Medulla oblongata (tissue), 1 donor: Measurements from ENCODE around the gene CACNA1C.

Experiments used
- DNase-seq: peaks from one replicate; pipeline ENCODE4 v3.0.0-alpha.2; 2015; ENCODE audit errors: extremely low spot score

CACNA1C gene

DNA sequence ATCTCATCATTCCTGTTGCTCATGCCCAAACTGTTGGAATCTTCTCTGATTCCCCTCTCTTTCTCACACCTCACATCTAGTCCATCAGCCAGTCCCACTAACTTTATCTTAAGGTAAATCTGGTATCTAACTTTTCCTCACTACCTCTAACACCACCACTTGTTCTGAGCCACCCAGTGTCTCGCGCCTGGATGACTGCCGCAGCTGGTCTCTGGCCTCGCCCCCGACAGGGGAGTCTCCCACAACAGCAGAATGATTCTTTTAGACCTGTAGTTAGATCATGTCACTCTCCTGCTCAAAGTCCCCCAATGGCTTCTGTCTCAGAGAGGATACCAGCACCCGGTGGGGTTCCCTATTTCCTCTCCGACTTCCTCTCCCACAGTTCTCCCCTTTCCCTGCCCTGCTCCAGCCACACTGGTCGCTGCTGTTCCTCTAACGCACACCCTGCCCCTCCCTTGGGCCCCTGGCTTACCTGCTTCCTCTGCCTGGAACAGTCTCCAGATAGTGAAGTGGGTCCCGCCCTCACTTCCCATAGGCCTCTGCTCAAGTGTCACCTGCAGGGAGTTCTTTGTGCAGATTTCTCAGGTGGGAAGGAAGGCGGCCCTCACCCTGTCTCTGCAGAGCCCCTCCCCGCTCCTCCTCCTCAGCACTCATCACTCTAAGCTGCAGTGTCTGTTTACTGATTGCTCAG is 403.5 kb downstream of the CACNA1C start:
- no peak for DNase-seq

DNA sequence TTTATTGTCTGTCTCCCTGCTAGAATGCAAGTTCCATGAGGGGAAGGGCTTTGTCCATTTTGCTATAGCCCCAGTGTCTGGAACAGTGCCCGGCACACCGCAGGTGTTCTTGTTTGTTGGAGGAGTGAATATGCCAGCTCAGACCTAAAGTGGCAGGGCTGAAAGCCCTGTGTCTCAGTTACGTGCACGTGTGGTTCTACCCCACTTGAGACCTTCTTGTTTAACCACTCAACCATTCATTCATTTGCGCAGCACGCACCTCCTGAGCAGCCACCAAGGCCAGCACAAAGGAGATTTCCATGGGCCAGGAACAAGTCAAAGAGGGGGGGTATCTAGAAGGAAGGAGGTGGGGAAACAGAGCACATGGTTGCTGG is 404.0 kb downstream of the CACNA1C start:
- DNase-seq, result no peak

DNA sequence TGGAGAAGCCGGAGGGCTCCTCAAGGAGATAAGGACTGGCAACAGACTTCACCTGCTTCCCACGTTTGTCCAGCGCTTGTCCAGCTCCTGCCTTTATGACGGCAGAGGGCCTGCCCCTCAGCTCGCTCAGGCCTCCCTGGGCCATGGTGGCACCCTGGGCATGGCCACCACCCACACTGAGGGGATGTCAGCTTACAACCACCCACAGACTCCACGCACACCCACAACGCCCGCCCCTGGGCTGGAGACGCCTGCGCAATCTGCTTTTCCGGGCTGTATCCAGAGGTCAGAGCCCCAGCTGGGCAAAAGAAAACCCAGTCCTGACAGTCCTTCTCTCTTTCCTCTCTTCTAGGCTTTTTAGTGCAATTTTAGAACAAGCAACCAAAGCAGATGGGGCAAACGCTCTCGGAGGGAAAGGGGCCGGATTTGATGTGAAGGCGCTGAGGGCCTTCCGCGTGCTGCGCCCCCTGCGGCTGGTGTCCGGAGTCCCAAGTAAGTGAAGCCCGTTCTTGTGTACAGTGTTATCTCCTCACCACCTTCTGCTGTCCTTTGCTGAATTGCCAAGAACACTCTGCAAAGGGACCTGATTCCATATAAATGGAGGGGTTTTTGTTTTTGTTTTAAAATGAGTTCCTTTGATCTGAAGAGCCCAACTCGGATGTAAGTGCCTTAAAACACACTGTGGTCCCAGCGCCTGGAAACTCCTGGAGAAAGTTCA is 404.6 kb downstream of the CACNA1C start:
- no peak for DNase-seq

DNA sequence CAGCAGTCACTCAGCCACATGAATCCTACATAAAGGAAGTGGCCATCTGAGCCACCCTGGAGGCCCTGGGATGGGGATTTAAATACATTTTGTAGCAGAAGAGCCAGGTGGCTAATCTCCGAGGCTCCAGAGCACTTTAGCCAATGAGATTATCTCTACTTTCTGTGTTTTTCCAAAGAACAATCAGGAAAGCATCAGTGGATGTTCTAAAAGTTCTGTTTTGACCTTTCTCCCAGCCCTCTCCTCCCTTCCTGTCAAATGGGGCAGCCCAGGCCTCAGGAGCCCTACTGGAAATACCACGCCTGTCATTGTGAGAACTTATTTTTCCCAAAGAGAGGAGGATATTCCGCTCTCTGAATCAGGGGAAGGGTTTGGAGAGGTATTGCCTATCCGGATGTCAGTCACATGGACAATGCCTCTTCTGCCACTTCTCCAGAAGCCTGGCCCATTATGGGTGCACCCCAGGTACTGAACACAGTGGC is 405.2 kb downstream of the CACNA1C start:
- DNase-seq, result no peak

DNA sequence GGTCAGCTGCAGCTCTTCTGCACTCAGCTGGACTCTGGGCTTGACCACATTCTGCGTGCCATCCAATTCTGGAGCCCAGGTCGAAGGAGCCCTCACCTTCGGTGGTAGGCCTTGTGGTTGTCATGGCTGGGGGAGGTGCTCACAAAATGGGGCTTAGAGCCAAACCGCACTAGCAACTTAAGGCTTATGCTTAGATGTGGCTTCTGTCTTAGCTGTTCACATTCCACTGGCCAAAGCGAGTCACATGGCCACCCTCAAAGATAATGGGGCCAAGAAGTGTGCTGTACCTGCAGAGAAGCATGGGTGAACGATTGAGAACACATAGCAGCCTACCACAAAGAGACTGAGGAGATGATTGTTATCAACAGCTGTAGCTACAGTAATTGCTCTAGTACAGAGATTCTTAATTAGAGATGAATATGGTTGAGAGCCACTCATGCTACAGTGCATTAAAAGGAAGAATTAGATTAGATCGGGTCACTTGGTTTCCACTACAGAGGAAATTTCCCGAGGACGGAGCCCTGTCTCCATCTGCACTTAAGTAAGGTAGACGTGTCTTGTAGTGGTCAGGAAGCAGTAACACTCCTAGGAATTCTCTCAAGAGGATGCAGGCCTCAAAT is 407.4 kb downstream of the CACNA1C start:
- no peak for DNase-seq

DNA sequence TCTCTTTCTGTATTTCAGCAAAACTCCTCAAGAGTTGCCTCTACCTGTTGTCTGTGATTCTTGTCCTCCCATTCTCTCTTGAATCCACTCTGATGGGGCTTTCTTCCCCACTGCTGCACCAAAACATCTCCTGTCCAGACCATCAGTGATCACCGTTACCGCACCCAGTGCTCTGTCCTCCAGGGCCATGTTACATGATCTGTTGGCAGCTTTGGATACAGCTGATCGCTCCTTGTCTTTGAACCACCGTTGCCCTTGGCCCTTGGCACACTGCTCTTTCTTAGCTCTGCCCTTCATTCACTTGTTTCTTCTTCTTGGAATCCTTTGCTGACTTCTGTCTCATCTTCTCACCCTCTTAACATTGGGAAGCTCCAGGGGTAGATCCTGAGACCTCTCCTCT is 408.3 kb downstream of the CACNA1C start:
- DNase-seq, result no peak

DNA sequence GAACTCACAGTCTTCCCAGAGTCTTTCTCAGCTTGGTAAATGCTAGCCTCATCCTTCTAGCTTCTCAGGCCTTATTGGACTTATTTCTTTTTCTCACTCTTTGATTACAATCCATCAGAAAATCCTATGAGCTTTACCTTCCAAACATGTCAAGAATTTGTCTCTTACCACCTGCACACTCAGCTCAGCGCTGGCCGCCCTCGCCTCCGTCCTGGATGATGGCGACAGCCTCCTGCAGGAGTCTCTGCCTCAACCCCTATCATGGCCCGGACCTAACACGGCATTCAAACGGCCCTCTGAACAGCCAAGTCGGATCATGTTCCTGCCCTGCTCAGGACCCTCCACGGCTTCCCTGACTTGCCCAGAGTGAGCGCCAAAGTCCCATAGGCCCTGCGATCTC is 408.9 kb downstream of the CACNA1C start:
- no peak for DNase-seq

DNA sequence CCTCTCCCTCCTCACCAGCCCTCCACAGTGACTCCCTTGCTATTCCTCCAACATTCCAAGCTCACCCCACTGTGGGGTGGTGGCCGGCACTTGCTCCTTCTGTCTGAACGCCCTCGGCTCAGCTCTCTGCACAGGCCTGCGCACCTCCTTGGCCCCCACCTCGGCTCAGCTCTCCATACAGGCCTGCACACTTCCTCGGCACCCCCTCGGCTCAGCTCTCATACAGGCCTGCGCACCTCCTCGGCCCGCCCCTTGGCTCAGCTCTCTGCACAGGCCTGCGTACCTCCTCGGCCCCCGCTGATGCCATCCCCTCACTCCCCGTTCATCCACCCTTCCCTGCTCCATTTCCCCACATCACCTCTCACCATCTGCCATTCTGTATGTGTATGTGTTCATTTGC is 409.3 kb downstream of the CACNA1C start:
- no peak for DNase-seq

DNA sequence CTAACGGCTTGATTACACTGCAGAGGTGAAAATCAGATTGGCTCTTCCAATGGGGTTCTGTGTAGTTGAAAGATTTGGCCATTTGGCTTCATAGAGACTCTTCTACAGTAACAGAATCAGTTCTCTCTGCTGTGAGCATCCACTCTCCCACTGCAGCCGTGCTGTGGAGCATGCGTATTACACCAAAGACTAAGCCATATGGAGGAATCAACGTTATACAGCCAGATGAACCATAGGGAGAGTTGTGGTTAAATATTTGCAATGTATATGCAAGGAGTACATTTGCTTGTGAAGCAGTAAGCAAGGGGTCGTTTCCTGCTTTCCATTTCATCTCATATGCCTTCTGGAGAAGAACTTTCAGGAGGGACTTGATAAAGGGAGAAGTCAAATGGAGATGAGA is 410.9 kb downstream of the CACNA1C start:
- DNase-seq, result no peak

DNA sequence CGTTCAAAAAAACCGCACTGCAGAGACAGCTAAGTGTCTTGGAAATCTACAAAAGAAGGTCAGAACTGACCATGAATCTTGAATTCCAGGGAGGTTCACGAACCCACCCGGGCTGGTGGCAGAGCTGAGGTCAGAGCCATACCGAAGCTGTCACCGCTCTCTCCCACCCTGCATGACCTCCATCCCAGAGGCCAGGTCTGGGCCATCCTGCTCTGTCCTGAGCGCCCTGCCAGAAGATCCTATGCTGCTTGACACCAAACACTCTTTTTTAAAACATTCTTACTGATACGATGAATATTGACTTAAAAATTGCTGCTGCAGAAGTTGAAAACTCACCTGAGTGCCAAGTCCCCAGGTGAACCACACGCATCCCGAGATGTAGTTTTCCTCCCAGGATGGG is 412.9 kb downstream of the CACNA1C start:
- no peak for DNase-seq

DNA sequence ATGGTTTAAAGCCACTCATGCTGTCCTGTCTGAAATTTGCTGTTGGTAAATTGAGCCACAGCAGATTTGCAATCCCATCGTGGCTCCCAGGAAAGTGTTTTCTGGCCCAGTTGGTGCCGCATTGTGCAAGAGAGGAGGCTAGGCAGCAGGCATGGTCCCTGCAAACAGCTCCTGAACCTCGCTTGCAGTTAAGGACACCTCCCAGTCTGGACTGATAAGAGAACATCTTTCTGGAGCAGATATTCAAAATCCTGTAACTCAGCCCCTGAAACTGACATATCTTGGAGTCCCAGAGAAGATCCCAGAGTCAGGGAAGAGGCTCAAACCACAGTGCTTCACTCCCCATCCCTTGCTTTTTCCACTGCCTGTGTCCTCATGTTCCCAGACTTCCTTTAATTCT is 413.4 kb downstream of the CACNA1C start:
- DNase-seq, result no peak

DNA sequence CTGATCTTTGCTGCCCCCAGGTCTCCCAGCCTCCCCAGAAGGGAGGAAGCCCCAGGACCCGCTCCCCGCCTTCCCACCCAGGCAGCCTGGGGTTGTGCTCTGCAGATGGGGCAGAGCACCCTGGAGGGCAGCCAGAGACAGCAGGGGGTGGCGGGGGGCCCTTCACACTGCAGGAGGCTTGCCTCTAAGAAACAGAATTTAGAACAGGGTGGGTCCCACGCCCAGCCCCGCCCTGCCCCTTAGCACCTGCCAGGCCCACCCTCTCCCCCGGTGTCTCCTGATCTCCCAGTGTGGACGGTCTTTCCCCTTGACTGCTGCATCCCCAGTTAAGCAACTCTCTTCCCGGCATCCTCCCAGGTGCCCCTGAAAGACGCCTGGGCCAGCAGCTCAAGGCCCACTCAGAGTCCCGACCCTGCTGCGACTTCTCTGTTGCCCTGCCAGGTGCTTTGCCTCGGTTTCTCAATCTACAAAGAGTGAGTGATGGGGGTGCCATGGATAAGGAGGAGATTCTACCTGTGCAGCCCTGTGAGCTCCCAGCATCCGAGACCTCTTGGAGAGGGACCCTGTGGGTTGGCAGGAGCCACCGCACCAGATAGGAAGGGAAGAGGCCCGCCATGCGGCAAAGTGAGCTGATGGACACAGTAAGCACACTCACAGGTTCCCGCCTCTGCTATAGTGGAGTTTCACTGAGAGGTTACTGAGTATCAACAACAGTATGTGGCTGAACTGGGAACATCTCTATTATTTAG is 414.8 kb downstream of the CACNA1C start:
- no peak for DNase-seq

DNA sequence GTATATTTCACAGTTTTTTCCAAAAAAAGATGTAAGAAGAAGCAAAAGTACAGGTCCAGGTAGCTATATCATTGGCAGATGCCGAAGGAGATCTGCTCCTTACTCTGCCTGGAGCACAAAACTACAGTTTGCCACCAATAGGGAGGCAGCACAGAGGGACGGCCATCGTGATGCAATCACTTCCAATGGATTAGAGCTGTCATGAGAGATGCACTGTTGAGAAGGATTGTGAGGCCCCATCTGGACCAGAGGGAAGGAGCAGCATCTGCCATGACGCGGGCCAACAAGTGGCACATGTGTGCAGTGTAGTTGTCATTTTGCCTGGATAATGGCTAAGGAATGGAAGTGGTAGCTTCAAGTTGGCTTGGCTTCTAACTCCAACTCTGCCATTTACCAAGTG is 423.2 kb downstream of the CACNA1C start:
- no peak for DNase-seq

DNA sequence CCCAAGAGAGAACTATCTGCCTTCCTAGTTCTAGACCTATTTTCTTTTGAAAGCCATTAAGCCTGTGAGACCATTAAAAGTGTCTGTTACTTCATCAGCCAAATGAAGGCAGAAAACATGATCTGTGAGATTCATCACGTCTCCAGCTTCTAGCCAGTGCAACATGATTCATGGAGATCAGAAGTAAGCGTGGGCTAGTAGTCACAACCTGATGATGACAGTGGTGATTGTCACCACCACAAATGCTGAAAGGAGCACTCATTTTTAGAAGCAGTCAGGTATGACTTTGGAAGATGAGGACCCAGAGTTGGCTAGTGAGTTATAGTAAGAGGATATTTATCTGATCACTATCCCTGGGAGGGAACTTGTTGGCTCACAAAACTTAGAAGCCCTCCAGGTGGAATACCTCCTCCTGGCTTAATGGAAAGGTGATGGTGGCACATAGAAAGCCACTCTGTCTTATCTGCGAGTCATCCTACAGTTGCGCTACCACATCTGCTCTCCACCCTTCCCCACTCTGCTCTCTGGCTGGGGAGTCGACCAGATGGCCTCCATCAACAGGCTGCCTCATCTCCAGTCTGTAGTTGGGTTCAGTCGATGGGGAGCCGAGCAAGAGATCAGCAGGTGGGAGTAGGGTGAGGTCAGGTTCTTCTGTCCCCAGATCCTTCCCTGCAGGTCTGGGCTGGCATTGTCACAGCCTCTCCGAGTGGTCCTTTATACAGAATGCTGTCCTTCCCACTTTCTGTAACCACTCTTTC is 424.4 kb downstream of the CACNA1C start:
- DNase-seq, result no peak

DNA sequence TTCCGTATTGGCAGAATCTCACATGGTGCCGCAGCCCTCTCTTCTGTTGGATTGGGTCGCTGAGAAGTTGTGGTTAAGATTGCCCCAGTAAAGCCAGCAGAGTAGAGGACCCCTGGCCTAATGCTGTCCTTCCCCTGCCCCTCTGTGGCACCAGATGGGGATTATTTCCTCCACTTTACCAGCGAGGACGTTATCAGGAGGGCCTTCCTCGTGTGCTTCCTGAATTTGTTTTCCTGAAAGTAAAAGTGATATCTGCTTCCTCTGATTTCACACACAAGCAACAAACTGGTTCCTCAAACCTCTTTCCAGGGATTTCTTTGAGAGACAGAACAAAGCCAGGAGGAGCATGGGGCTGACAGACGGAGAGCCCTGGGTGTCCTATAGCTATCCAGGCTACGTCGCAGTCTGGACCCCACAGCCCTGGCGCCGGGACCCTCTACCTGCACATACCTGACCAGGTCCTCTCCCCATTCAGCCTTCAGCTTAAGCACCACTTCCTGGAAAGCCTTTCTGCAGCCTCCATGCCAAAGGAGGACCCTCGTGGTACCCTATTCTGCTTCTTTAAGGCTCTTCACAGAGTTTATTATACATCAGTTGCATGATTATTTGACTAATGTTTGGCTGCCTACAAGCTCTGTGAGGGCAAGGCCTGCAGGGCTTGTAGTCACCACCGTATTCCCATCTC is 427.2 kb downstream of the CACNA1C start:
- DNase-seq, result no peak

DNA sequence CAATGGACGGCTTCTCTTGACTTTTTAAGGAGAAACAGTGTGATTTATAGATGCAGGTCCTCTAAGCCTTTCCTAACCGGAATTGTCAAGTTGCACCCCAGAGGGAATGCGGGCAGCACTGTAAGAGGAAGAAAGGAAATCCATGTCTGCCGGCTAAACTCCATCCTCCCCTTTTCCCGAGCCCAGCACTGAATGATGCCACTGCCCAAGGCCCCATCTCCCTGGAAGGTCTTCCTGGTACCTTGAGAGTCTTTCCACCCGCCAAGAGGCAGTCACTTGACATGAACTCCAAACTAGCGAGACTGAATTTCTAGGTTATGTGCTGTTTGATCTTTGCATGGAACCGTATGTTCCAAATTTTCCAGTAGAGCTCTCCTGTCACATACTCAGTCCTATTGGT is 428.6 kb downstream of the CACNA1C start:
- no peak for DNase-seq

DNA sequence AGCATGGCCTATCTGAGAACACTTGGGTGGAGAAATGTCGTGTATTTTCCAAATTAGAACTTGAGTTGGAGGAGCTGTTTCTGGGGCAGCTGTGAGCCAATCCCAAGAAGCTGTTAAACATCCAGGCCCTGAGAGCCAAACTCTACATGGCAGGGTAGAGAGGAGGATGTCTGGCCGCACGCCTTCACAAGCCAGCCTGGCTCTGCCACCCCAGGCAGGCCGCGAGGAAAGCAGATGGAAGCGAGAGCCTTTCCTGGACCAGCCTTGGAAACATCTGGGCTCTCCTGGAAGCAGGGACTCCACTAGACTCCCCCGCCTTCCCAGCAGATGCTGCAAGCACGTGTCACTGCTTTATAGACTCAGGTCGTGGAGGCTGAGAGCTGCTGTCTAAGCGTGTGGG is 429.2 kb downstream of the CACNA1C start:
- no peak for DNase-seq

DNA sequence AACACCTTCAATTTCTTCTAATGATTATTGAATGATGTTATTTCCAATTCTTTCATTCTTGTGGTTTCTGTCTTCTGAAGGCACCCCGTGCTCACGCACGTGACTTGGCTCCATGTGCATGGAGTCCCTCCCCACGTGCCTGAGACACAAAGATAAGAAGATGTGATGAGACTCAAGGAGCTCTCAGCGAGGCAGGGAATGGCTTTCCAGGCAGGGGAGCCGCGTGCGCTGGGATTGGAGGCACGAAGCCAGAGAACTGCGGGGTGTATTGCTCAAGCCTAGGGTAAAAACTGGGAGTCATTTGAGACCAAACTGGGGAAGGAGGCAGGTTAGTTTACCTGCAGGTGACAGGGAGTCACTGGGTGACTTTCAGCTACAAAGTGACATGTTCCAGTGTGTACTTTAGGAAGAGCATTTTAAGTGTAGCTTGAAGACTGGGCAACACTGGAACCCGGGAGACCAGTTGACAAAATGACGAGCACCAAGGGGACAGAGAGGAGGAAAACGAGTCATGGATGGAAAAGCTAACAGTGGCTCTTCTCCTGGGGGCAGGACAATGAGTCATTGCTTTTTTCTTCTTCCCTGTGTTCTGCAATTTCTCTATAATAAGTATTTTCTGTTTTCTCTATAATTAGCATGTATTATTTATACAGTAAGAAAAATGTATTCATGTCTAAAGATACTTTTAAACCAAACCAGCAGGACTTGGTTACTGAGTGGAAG is 430.3 kb downstream of the CACNA1C start:
- DNase-seq, result no peak

DNA sequence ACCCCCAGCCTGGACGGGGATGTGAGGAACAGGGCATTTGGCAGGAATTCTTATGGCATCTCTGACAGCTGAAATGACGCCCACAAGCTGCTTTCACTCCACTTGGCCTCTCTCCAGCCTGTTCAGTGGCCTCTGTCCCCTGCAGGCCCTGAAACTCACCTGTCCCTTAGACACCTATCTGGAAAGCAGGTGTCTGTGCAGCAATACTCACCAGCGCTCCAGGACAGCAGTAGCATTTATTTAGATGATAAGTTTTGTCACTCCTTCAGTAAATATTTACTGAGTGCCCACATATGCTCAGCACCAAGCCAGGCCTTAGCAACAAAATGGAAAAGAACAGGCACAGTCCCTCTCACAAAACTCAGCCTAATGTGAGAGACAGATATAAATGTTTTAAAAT is 430.9 kb downstream of the CACNA1C start:
- DNase-seq, result no peak

DNA sequence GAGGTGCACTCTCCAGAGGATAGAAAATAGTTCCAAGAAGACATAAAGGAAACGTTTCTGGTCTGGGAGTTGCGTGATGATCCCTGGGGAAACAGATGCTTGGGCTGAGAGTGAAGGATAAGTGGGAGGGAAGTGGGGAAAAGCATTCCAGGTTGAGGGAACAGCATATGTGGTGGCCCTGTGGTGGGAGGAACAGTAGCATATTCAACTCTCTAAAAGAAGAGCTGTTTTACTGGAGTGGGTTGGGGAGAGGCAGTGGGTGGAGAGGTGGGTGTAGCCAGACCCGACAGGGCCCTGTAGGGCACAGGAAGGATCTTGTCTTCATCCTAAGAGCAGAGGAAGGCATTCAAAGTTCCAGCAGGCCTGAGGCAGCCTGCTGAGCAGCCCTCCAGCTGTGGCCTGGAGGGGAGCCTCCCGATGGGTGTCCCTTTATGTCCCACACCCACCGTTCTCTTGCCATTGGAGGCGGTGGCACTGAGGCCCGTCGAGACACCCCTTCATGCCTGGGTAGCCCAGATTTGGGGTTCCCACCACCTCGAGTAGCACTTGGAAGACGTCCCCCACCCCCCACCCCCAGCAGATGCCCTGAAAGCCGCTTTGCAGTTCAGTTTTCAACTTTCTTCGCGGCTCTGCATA is 431.5 kb downstream of the CACNA1C start:
- DNase-seq, result no peak
